Heart left ventricle (tissue), 16 donors: Measurements from ENCODE around the gene TXK. TPM values are rescaled to one million over a fixed set of nuclear protein-coding genes. Genes with fewer than 3 reads are reported as not detected.
A peak's percentile ranks its signal among the peaks of the same experiment; 100 is the strongest.

ENCODE experiments used
- ATAC-seq, 4 donors: fragments of 200-7000 bp; cut with Tn5 transposase; one replicate each; pipeline ENCODE4 v1.9.1; 2020 to 2022; ENCODE audit warnings: moderate library complexity in 4 of 4, mild to moderate bottlenecking in 3 of 4, moderate number of reproducible peaks in 1 of 4
- DNase-seq, 5 donors: peaks; one replicate each; pipeline ENCODE4 v3.0.0-alpha.2; 2020
- H3K27ac ChIP-seq, 12 donors: fragments of 200-600 bp; sonication (generic) in 4 of 12; one replicate each; pipeline versions ENCODE4 v1.5.0 to v1.8.0; 2016 to 2022; ENCODE audit warnings: mild to moderate bottlenecking in 2 of 12
- H3K27me3 ChIP-seq, 9 donors: fragments of 200-600 bp; sonication (generic) in 2 of 9; one replicate each; pipeline versions ENCODE4 v1.5.1 to v1.8.0; 2016 to 2022; ENCODE audit warnings: mild to moderate bottlenecking in 3 of 9
- H3K36me3 ChIP-seq, 9 donors: fragments of 200-600 bp; sonication (generic) in 2 of 9; one replicate each; pipeline versions ENCODE4 v1.5.0 to v1.8.0; 2018 to 2022; ENCODE audit warnings: mild to moderate bottlenecking in 2 of 9
- H3K4me1 ChIP-seq, 12 donors: fragments of 200-600 bp; sonication (generic) in 4 of 12; one replicate each; pipeline versions ENCODE4 v1.5.0 to v1.8.0; 2016 to 2022; ENCODE audit warnings: mild to moderate bottlenecking in 3 of 12
- H3K4me3 ChIP-seq, 12 donors: fragments of 200-600 bp; sonication (generic) in 4 of 12; one replicate each; pipeline versions ENCODE4 v1.5.0 to v1.8.0; 2017 to 2022; ENCODE audit warnings: mild to moderate bottlenecking in 9 of 12, moderate library complexity in 4 of 12
- H3K9me3 ChIP-seq, 12 donors: fragments of 200-600 bp; sonication (generic) in 4 of 12; one replicate each; pipeline versions ENCODE4 v1.5.0 to v1.8.0; 2016 to 2022; ENCODE audit warnings: mild to moderate bottlenecking in 1 of 12
- POLR2A ChIP-seq, 2 donors: fragments of 450-650 bp; IDR thresholded peaks; one replicate each; pipeline ENCODE4 v1.6.1; 2017; ENCODE audit warnings: antibody characterized with exemption in 2 of 2, mild to moderate bottlenecking in 2 of 2, moderate library complexity in 2 of 2
- WGBS, 4 donors: extraction: QIAGEN DNeasy Blood & Tissue Kit in 2 of 4; methylation state at CpG; one replicate each; pipeline versions ENCODE4 v1.1.5 to v1.1.7; 2013 to 2018; 5-methylcytosine and 5-hydroxymethylcytosine counted together
- intact Hi-C, 10 donors: fragments of 100-400 bp; cut with DNase I; formaldehyde crosslinking; loops; one replicate each; pipeline versions ENCODE4 v1.11.1 to v1.14.2; 2022
- polyA plus RNA-seq, 2 donors: library from polyadenylated mRNA; stranded (reverse); fragments of 200-250 nt; gene quantifications; one replicate each; pipeline ENCODE4 v1.2.3, GENCODE V29; 2013
- total RNA-seq, 9 donors: library from RNA; depleted of rRNA in 2 of 9; stranded (reverse); fragments of >200 nt in 2 of 9; fragmentation: NEBNext Ultra II Directional in 3 of 9; extraction: Animal tissue kit (Norgen Biotek cat#: 25700) in 3 of 9; gene quantifications; one replicate each; pipeline versions ENCODE4 v1.1.0 to v1.2.4, GENCODE V29; 2016 to 2023
- TF ChIP-seq, protein P1 (sequence below), 12 donors: fragments of 200-600 bp; sonication (generic) in 4 of 12; IDR thresholded peaks; one replicate each; pipeline versions ENCODE4 v1.5.0 to v1.8.0; 2018 to 2022; ENCODE audit warnings: antibody characterized with exemption in 12 of 12, mild to moderate bottlenecking in 5 of 12
- donor health status: ischemic (EF 13 %, LVEDD 7.1; RV severe dilation, severe dysfunction).
- donor health status: healthy with polysubstance abuse.
- donor health status: DM: no; HTN: yes; CAD: no.
- donor health status: DM: no; HTN: no; CAD: no.
- donor health status: ischemic (EF 25% LVEDD 6.9; RV normal size, moderate dysfunction).
- donor health status: ischemic (EF 25% LVEDD 5.7; RV mildly dilated, moderate dysfunction).
- donor health status: healthy.
- donor health status: DM: yes; HTN: yes; CAD: no.
- donor health status: ischemic (EF 35%, LVEDD 5.7; RV mildly dilated, moderate dysfunction).
- donor health status: nonischemic (EF 11% LVEDD 7.7; RV severe dilation, severe dysfunction).
- donor health status: DM: yes; HTN: yes; CAD: no.
- donor health status: PGD.
- donor health status: ischemic (EF 29% LVEDD 5.4; RV normal size, mild dysfunction).
- donor health status: nonischemic (EF 23%, LVEDD 6.1; RV moderate dilation, normal function).

TXK gene
- total and polyA plus RNA-seq, 11 donors, result 0.18 to 3.3 (median 0.51) TPM; not detected in 1

GRCh38 chr4:48058617-48059530 is 75.2 kb downstream of the TXK start:
- 70 to 73% (median 73%) methylated on average over 5 of the region's 5 CpGs for WGBS, 4 donors
- H3K4me1 ChIP-seq, result no peaks in the 10 kb centered on the region
- DNase-seq, result no peak
- H3K4me3 ChIP-seq, result no peak overlapping the region
- no peak overlapping the region for H3K27ac ChIP-seq
- H3K36me3 ChIP-seq, result no peaks in the 10 kb centered on the region
- peaks cover 0 to 5% (median 0%) of the 10 kb centered on the region in 12 donors for H3K9me3 ChIP-seq
- ATAC-seq, result no peak
- TF ChIP-seq, protein P1, sequence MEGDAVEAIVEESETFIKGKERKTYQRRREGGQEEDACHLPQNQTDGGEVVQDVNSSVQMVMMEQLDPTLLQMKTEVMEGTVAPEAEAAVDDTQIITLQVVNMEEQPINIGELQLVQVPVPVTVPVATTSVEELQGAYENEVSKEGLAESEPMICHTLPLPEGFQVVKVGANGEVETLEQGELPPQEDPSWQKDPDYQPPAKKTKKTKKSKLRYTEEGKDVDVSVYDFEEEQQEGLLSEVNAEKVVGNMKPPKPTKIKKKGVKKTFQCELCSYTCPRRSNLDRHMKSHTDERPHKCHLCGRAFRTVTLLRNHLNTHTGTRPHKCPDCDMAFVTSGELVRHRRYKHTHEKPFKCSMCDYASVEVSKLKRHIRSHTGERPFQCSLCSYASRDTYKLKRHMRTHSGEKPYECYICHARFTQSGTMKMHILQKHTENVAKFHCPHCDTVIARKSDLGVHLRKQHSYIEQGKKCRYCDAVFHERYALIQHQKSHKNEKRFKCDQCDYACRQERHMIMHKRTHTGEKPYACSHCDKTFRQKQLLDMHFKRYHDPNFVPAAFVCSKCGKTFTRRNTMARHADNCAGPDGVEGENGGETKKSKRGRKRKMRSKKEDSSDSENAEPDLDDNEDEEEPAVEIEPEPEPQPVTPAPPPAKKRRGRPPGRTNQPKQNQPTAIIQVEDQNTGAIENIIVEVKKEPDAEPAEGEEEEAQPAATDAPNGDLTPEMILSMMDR (IDR thresholded peaks at IDR 0.05), result no peak
- TF ChIP-seq POLR2A (IDR thresholded peaks at IDR 0.05), result no peak
- intact Hi-C loops, result no loop called here
- no peaks in the 10 kb centered on the region for H3K27me3 ChIP-seq

GRCh38 chr4:48051078-48051477 is 83.0 kb downstream of the TXK start:
- H3K36me3 ChIP-seq, result no peaks in the 10 kb centered on the region
- intact Hi-C loops, result no loop called here
- peaks cover 0 to 28% (median 0%) of the 10 kb centered on the region in 9 donors for H3K27me3 ChIP-seq
- no peaks in the 10 kb centered on the region for H3K9me3 ChIP-seq
- ATAC-seq (no peak), DNase-seq (no peak)
- no peak overlapping the region for H3K27ac ChIP-seq
- 85 to 98% (median 89%) methylated on average over 1 of the region's 1 CpG for WGBS, 4 donors
- peaks cover 0 to 21% (median 6%) of the 10 kb centered on the region in 12 donors for H3K4me1 ChIP-seq
- TF ChIP-seq, protein P1 (IDR thresholded peaks at IDR 0.05), result no peak
- H3K4me3 ChIP-seq, result no peak overlapping the region

DNA sequence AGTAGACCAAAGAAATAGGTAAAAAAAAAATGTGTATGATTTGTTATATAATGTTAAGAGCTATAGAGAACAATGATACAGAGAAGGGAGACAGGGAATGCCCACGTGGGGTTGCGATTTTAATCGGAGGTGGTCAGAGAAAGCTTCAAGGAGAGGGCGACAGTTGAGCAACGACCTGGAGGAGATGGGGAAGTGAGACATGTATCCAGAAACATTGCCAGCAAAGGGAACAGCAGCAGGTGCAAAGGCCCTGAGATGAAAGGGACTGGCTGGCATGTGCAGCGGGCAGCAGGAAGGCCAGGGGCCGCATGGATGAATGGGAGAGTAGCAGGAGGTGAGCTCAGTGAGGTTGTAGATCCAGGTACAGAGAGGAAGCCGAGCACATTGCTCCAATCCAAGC is 84.6 kb downstream of the TXK start:
- peaks cover 0 to 44% (median 0%) of the 10 kb centered on the region in 9 donors for H3K27me3 ChIP-seq
- no peak overlapping the region for H3K27ac ChIP-seq
- H3K4me3 ChIP-seq, result no peak overlapping the region
- DNase-seq (no peak), ATAC-seq (no peak)
- 75 to 90% (median 83%) methylated on average over 8 of the region's 8 CpGs for WGBS, 4 donors
- no peaks in the 10 kb centered on the region for H3K9me3 ChIP-seq
- intact Hi-C loops, result no loop called here
- peaks cover 0 to 21% (median 6%) of the 10 kb centered on the region in 12 donors for H3K4me1 ChIP-seq
- no peak for TF ChIP-seq POLR2A (IDR thresholded peaks at IDR 0.05)
- TF ChIP-seq, protein P1 (IDR thresholded peaks at IDR 0.05), result no peak
- no peaks in the 10 kb centered on the region for H3K36me3 ChIP-seq

GRCh38 chr4:48047896-48048295 is 86.2 kb downstream of the TXK start:
- H3K27me3 ChIP-seq, result peaks cover 0 to 57% (median 0%) of the 10 kb centered on the region in 9 donors
- intact Hi-C loops, result no loop called here
- TF ChIP-seq POLR2A (IDR thresholded peaks at IDR 0.05), result no peak
- TF ChIP-seq, protein P1 (IDR thresholded peaks at IDR 0.05), result no peak

More at GRCh38 chr4:48047896-48048295, 86.2 kb downstream of the TXK start:
- Histone ChIP-seq H3K4me1 (peaks cover 0 to 21% (median 6%) of the 10 kb centered on the region in 12 donors), H3K4me3 (no peak overlapping the region), H3K9me3 (no peaks in the 10 kb centered on the region), H3K27ac (peak overlapping the region in 7 of 12 donors; percentile 2 to 66 (median 59)), H3K36me3 (no peaks in the 10 kb centered on the region)
- DNase-seq, result peak in 4 of 5 donors; percentile 24 to 74 (median 48)
- peak; percentile 88 to 95 (median 92) for ATAC-seq
- WGBS, 4 donors, result 27 to 39% (median 29%) methylated on average over 1 of the region's 1 CpG
